Thyroid gland (tissue), 4 donors: Measurements from ENCODE around the gene SMNDC1.

Source experiments
- POLR2A ChIP-seq, 2 donors: fragments of 450-650 bp; IDR thresholded peaks; one replicate each; pipeline ENCODE4 v1.6.1; 2017; ENCODE audit warnings: antibody characterized with exemption in 2 of 2, mild to moderate bottlenecking in 2 of 2, moderate library complexity in 1 of 2
- TF ChIP-seq, protein P1 (sequence below), 6 experiments: fragments of 200-600 bp in 3 of 6; fragments of 450-650 bp in 3 of 6; sonication (generic) in 3 of 6; IDR thresholded peaks; one replicate each; pipeline ENCODE4 v1.5.1; 2016 to 2019; ENCODE audit warnings: antibody characterized with exemption in 6 of 6, mild to moderate bottlenecking in 2 of 6, inconsistent platforms in 1 of 6, moderate library complexity in 1 of 6

GRCh38 chr10:110324805-110325280, 20.1 kb upstream of the SMNDC1 start:
- TF ChIP-seq, protein P1, sequence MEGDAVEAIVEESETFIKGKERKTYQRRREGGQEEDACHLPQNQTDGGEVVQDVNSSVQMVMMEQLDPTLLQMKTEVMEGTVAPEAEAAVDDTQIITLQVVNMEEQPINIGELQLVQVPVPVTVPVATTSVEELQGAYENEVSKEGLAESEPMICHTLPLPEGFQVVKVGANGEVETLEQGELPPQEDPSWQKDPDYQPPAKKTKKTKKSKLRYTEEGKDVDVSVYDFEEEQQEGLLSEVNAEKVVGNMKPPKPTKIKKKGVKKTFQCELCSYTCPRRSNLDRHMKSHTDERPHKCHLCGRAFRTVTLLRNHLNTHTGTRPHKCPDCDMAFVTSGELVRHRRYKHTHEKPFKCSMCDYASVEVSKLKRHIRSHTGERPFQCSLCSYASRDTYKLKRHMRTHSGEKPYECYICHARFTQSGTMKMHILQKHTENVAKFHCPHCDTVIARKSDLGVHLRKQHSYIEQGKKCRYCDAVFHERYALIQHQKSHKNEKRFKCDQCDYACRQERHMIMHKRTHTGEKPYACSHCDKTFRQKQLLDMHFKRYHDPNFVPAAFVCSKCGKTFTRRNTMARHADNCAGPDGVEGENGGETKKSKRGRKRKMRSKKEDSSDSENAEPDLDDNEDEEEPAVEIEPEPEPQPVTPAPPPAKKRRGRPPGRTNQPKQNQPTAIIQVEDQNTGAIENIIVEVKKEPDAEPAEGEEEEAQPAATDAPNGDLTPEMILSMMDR (IDR thresholded peaks at IDR 0.05) = no peak
- TF ChIP-seq POLR2A (IDR thresholded peaks at IDR 0.05) = no peak
